Tibial nerve (tissue), 4 donors: Measurements from ENCODE around the gene WDR73. TPM values are rescaled to one million over a fixed set of nuclear protein-coding genes. Genes with fewer than 3 reads are reported as not detected.

Experiments used
- DNase-seq, 2 donors: peaks; one replicate each; pipeline ENCODE4 v3.0.0-alpha.2; 2019; ENCODE audit warnings: low spot score in 2 of 2
- H3K27ac ChIP-seq, 4 donors: fragments of 200-600 bp; sonication (generic) in 3 of 4; one replicate each; pipeline ENCODE4 v1.5.1; 2017 to 2019; ENCODE audit warnings: mild to moderate bottlenecking in 1 of 4
- H3K27me3 ChIP-seq, 2 donors: fragments of 200-600 bp; sonication (generic) in 1 of 2; one replicate each; pipeline versions ENCODE4 v1.5.1 to v1.6.0; 2017 to 2019
- H3K36me3 ChIP-seq, 3 donors: fragments of 200-600 bp; sonication (generic); one replicate each; pipeline ENCODE4 v1.5.1; 2018 to 2019
- H3K4me1 ChIP-seq, 4 donors: fragments of 200-600 bp; sonication (generic) in 3 of 4; one replicate each; pipeline ENCODE4 v1.5.1; 2017 to 2019
- H3K4me3 ChIP-seq, 4 donors: fragments of 200-600 bp; sonication (generic) in 3 of 4; one replicate each; pipeline ENCODE4 v1.5.1; 2017 to 2019; ENCODE audit warnings: mild to moderate bottlenecking in 1 of 4, moderate library complexity in 1 of 4
- H3K9me3 ChIP-seq, 4 donors: fragments of 200-600 bp; sonication (generic) in 3 of 4; one replicate each; pipeline ENCODE4 v1.5.1; 2017 to 2019
- EP300 ChIP-seq, 2 donors: sonication (generic); formaldehyde crosslinking; IDR thresholded peaks; one replicate each; pipeline ENCODE4 v1.6.1; 2017; ENCODE audit warnings: antibody characterized with exemption in 2 of 2, mild to moderate bottlenecking in 1 of 2
- POLR2A ChIP-seq, 2 donors: fragments of 450-650 bp; IDR thresholded peaks; one replicate each; pipeline ENCODE4 v1.6.1; 2017; ENCODE audit warnings: antibody characterized with exemption in 2 of 2, mild to moderate bottlenecking in 2 of 2, moderate library complexity in 2 of 2
- WGBS, 2 donors: methylation state at CpG; one replicate each; pipeline ENCODE4 v1.1.5; 2018; 5-methylcytosine and 5-hydroxymethylcytosine counted together
- total RNA-seq, 4 donors: library from RNA; depleted of rRNA; stranded (reverse); fragments of >200 nt; gene quantifications; one replicate each; pipeline ENCODE4 v1.1.0, GENCODE V29; 2016
- TF ChIP-seq, protein P1 (sequence below), 5 experiments: fragments of 200-600 bp in 3 of 5; fragments of 450-650 bp in 2 of 5; sonication (generic) in 3 of 5; IDR thresholded peaks; one replicate each; pipeline ENCODE4 v1.5.1; 2016 to 2019; ENCODE audit warnings: antibody characterized with exemption in 5 of 5, mild to moderate bottlenecking in 3 of 5, moderate library complexity in 2 of 5

The WDR73 gene
- total RNA-seq, 4 donors from 2014 or later = 19.7 to 40.2 (median 32.3) TPM

DNA sequence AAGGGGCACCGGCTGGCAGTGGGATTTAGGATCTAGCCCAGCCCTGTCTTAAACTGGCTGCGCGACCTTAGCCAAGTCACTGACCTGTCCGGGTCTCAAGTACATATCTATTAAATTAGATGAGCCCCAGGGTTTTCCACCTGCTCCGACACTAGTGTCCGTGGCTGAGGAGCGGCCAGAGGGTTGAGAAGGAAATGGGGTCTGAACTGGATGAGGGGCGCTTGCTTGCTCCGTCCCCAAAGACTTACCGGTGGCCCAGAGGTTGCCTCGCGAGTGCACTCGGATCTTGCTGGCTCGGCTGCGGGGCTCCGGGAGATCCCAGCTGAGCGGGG is 3.6 kb upstream of the WDR73 start:
- TF ChIP-seq EP300 (IDR thresholded peaks at IDR 0.05) = no peak
- TF ChIP-seq, protein P1, sequence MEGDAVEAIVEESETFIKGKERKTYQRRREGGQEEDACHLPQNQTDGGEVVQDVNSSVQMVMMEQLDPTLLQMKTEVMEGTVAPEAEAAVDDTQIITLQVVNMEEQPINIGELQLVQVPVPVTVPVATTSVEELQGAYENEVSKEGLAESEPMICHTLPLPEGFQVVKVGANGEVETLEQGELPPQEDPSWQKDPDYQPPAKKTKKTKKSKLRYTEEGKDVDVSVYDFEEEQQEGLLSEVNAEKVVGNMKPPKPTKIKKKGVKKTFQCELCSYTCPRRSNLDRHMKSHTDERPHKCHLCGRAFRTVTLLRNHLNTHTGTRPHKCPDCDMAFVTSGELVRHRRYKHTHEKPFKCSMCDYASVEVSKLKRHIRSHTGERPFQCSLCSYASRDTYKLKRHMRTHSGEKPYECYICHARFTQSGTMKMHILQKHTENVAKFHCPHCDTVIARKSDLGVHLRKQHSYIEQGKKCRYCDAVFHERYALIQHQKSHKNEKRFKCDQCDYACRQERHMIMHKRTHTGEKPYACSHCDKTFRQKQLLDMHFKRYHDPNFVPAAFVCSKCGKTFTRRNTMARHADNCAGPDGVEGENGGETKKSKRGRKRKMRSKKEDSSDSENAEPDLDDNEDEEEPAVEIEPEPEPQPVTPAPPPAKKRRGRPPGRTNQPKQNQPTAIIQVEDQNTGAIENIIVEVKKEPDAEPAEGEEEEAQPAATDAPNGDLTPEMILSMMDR (IDR thresholded peaks at IDR 0.05) = no peak
- Histone ChIP-seq H3K9me3 (no peaks in the 10 kb centered on the region), H3K4me1 (peaks cover 0 to 44% (median 16%) of the 10 kb centered on the region in 4 donors), H3K4me3 (peak overlapping the region; percentile 48 to 66 (median 58)), H3K27ac (peak overlapping the region; percentile 75 to 93 (median 80)), H3K36me3 (peaks cover 0 to under 1% (median 0%) of the 10 kb centered on the region in 3 donors), H3K27me3 (no peaks in the 10 kb centered on the region)
- 30 to 37% methylated on average over 8 to 10 of the region's 17 CpGs for WGBS, 2 donors
- DNase-seq = no peak

DNA sequence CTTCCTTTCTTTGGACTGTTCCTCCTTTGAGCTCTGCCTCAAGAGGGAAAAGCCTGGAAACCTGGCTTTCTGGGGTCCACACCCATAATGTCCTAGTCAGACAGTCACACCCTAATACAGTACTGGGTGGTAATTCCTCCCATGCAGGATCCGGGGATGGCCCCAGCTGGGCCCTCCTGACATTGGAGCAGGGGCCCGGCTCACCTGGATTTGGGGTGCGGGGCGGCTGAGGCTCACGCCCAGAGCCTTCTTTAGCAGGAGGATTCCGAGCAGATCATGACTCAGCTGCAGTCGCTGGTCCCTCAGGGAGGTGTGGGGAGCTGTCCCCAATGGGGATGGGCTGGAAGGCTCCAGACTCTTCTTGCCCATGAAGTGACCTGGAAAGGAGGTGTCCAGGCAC is 2.9 kb upstream of the WDR73 start:
- no peaks in the 10 kb centered on the region for H3K27me3 ChIP-seq
- no peaks in the 10 kb centered on the region for H3K9me3 ChIP-seq
- H3K27ac ChIP-seq = peak overlapping the region in 1 of 4 donors; percentile 77
- TF ChIP-seq EP300 (IDR thresholded peaks at IDR 0.05) (no peak), POLR2A (IDR thresholded peaks at IDR 0.05) (no peak)
- TF ChIP-seq, protein P1 (IDR thresholded peaks at IDR 0.05) = no peak
- DNase-seq = no peak
- H3K4me1 ChIP-seq = peaks cover 0 to 51% (median 17%) of the 10 kb centered on the region in 4 donors
- WGBS, 2 donors = 87 to 96% methylated on average over 4 to 7 of the region's 7 CpGs
- peak overlapping the region in 2 of 4 donors; percentile 54 to 63 for H3K4me3 ChIP-seq
- peaks cover 0 to 8% (median 0%) of the 10 kb centered on the region in 3 donors for H3K36me3 ChIP-seq

DNA sequence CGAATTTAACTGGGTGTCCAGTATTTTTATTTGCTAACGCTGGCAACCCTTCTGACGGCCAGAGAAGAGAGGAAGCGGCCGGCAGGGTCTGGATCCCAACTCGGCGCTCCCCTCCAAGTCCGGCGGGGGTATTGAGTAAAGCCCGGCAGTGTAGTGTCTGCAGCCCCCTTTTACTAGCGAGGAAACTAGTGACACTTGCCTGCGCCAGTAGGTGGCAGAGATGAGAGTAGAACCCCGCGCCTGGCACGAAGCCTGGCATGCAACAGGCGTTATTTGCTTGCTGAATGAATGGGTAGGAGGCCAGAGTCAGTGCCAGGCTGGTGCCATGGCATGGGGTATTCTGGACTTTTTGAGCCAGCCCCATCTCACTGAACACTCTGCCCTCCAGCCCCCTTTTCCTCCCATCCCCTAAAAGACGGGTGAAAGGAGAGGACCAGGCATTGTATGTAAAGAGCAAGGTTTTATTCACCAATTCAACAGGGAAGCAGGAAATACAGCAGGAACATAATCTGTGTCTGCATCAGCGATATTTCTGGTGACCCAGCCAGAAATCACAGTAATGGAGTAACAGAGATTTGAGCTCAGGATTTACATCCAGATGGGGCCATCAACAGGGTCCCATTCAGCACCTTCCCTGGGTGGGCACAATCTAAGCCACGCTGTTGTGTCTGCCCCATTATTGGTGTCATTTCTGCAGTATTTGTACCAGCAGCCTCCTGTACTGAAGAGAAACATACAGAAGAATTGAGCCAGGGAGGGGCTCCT is 788 bp upstream of the WDR73 start:
- Histone ChIP-seq H3K4me3 (peak overlapping the region; percentile 64 to 81 (median 77)), H3K4me1 (peaks cover 0 to 64% (median 17%) of the 10 kb centered on the region in 4 donors), H3K9me3 (no peaks in the 10 kb centered on the region), H3K36me3 (peaks cover 0 to 27% (median 0%) of the 10 kb centered on the region in 3 donors), H3K27ac (peak overlapping the region; percentile 69 to 92 (median 82)), H3K27me3 (no peaks in the 10 kb centered on the region)
- 5% methylated on average over 19 of the region's 19 CpGs for WGBS, 2 donors
- TF ChIP-seq POLR2A (IDR thresholded peaks at IDR 0.05) (no peak), EP300 (IDR thresholded peaks at IDR 0.05) (no peak)
- TF ChIP-seq, protein P1 (IDR thresholded peaks at IDR 0.05) = peak; percentile 65 to 72 (median 69)
- peak; percentile 58 to 71 for DNase-seq

DNA sequence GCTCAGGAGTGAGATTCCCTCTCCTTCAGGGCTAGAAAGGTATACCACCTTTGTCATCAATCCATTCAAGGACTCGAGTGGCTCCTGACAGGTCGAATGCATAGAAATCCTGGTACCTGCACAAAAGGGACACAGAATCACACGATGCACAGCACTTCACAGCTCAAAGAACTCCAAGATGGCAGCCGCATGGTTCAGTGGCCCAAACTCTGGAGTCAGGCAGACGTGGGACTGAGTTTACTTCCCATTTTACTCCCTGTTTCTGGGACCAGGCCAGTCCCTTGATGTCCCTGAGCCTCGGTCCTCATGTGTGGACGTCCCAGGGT is 536 bp downstream of the WDR73 start:
- Histone ChIP-seq H3K4me1 (peaks cover 0 to 73% (median 20%) of the 10 kb centered on the region in 4 donors), H3K27ac (peak overlapping the region; percentile 50 to 92 (median 82)), H3K36me3 (peaks cover 3 to 41% (median 3%) of the 10 kb centered on the region in 3 donors), H3K4me3 (peak overlapping the region; percentile 64 to 81 (median 77)), H3K9me3 (no peaks in the 10 kb centered on the region), H3K27me3 (no peaks in the 10 kb centered on the region)
- 16 to 20% methylated on average over 5 to 7 of the region's 7 CpGs for WGBS, 2 donors
- DNase-seq = no peak
- TF ChIP-seq EP300 (IDR thresholded peaks at IDR 0.05) = no peak
- no peak for TF ChIP-seq POLR2A (IDR thresholded peaks at IDR 0.05)
- TF ChIP-seq, protein P1 (IDR thresholded peaks at IDR 0.05) = no peak

DNA sequence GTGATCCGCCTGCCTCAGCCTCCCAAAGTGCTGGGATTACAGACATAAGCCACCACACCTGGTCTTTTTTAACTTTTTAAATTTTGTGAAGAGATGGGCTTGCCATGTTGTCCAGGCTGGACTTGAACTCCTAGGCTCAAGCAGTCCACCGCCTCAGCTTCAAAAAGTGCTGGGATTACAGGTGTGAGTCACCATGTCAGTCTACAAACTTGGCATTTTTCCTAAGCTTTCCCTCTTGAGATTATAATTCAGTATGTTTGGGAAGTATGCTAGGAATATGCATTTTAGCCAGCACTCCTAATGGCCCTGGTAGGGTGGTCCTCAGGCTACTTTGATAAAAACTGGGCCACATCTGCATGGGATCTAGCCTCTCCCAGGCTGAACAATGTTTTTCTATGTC is 4.4 kb downstream of the WDR73 start:
- no peak for DNase-seq
- Histone ChIP-seq H3K27me3 (no peaks in the 10 kb centered on the region), H3K36me3 (peaks cover 11 to 79% (median 12%) of the 10 kb centered on the region in 3 donors), H3K9me3 (no peaks in the 10 kb centered on the region), H3K4me1 (peaks cover 0 to 46% (median 12%) of the 10 kb centered on the region in 4 donors), H3K27ac (peak overlapping the region in 1 of 4 donors; percentile 17), H3K4me3 (no peak overlapping the region)
- no peak for TF ChIP-seq POLR2A (IDR thresholded peaks at IDR 0.05)
- no peak for TF ChIP-seq EP300 (IDR thresholded peaks at IDR 0.05)
- TF ChIP-seq, protein P1 (IDR thresholded peaks at IDR 0.05) = no peak
- 90 to 95% methylated on average over 2 of the region's 2 CpGs for WGBS, 2 donors
